NCI-H1092 treated with DMSO at 0.1 percent for 48 hours (cell line): Measurements from ENCODE around the gene ZBTB2.

Source experiments
- DNase-seq: peaks from one replicate; lab custom pipeline; 2025; lab: John Stamatoyannopoulos, UW

The ZBTB2 gene

DNA sequence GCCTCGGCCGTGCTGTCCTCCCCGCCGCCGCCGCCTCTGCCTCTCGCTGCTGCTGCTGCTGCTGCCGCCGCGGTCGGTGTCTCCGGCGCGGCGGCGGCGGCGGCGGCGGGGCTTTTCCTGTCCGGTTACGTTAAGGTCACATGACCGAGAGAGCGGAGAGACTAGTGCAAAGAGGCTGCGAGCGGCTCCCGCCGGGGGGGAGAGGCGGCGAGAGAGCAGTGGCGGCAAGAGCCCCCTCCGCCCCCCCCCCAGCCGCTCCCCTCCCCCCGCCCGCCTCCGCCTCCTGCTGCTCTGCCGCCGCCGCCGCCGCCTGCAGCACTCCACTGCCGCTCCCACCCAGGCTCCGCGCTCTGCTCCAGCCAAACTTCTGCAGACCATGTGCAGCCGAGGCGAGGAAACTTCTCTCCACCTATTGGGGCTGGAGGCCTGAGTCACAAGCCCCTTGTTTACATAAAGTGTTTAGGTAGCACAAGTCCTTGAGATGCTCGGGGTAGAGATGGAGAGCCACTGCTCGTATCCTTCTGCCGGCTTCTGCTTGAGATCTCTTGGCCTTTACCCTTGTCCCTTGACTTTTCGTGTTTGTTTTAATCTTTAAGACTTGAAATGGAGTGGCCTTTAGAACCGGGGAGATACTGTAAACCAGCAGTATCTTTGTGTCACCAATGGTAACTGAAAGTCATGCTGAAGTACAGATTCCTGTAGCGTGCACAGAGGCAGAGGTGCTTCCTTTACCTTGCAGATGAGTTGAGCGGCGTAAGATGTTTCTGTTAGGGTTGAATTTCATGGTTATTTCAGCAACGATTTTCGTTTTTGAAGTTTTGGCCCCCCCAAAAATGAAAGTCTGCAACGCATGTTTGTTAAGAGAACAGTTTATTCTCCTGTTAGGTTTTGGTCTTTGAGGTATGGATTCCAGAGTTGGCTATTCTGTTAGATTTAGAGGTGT lies at the start of gene ZBTB2:
ZBTB2 (minus strand) TSS at position 89 of the 943 bp plus-strand sequence. CDS start 17,922 bp downstream, outside the sequence.
- DNase-seq, result peak; percentile 53

DNA sequence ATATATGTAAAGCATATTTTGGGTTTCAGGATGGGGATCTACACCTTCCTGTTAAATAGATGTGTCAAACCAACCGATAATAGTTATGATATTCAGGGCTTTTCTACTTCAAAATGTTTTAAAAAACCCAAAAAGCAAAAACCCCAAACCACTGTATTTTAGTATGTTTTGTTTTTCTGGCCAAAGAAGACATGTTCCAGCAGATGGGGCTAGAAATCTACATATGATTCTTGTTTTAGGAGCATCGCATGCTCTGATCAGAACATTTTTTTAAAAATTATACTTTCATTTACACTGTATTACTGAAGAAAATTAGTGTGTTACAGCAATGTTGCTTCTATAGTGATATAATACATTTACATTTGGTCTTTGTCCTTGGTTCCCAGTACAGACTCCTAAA lies 49.6 kb upstream of the ZBTB2 start:
- DNase-seq, result no peak

- DNase-seq, result no peak
Measured at GRCh38 chr6:151440498-151440897, 49.1 kb upstream of the ZBTB2 start.

GRCh38 chr6:151437401-151437800 lies 46.0 kb upstream of the ZBTB2 start:
- DNase-seq, result no peak

DNA sequence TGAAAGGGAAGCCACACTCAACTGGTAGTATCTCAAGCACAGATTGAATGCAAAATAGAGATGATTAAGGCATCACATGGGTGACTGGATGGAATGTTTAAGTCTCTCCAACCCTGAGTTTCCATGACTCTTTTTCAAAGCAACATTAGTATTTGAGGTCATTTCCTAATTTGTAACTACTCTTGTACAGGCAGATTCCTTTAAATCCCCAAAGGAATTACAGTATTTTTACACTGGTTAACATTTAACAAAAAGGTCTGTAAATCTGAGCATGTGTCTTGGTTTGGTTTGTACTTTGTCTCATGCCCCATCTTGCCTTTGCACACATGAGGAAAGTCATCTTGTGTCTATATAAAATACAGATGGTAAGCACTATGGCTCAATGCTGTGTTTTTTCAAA lies 45.4 kb upstream of the ZBTB2 start:
- DNase-seq, result no peak

- DNase-seq, result no peak
Measured at GRCh38 chr6:151436300-151436699, 44.9 kb upstream of the ZBTB2 start.

DNA sequence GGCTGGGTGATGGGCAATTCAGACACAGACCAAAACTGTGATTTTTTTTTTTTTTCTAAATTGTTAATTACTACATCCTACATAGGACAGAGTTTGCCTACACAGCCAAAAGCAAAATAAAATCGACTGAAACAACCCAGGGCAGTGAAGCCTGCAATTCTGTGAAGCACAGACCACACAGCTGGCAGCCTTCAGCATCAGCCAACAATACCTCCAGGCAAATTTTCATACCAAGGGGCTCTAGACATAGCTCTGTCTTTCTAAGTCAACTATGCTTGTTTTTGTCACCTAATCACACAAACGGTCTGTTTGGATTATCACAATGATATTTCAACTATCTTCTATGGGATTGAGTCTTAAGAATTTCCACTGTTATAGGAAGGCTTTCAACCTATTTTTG lies 43.0 kb upstream of the ZBTB2 start:
- DNase-seq, result no peak

DNA sequence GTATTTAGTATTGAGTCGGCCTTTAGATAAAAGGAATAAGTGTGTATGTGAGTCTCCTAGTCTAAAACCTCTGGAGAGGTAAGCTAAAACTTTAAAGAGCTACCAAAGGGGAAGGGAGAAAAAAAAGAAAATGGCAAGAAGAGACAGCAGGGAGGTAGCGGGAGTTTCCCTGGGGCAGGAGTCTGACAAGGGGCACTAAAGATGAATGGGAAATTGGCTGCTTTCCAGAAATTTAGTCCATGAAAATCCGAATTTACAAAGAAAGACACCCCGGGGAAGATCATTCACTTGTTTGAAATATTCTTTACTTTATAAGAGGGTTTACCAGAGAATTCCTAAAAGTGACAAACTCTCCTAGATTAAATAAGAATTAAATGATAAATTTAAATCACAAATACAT lies 41.3 kb upstream of the ZBTB2 start:
- no peak for DNase-seq

GRCh38 chr6:151431337-151431736 lies 40.0 kb upstream of the ZBTB2 start:
- no peak for DNase-seq

- peak; percentile 4 for DNase-seq
Measured at GRCh38 chr6:151430886-151431285, 39.5 kb upstream of the ZBTB2 start.

GRCh38 chr6:151428093-151428735 lies 36.9 kb upstream of the ZBTB2 start:
- DNase-seq, result no peak

DNA sequence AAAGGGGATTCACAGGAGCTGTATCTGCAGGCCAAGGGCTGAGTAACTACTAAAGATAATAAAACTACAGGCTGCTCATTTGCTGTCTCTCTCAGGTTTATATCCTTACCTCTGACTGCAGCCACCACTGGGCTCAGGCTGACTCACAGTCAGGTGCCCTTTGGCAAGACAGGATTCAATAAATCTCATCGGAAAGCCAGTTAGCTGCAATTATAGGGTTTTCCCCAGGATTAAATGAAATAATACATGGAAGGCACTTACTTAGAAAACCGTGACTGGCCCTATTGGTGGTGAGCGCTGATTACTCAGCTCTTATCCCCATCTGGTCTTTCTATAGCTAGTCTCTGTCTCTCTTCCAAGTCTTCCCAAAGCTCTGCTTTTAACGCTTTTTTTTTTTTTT lies 34.2 kb upstream of the ZBTB2 start:
- DNase-seq, result no peak

- DNase-seq, result no peak
Measured at GRCh38 chr6:151422981-151423380, 31.6 kb upstream of the ZBTB2 start.

- DNase-seq, result no peak
Measured at GRCh38 chr6:151417477-151417876, 26.1 kb upstream of the ZBTB2 start.

DNA sequence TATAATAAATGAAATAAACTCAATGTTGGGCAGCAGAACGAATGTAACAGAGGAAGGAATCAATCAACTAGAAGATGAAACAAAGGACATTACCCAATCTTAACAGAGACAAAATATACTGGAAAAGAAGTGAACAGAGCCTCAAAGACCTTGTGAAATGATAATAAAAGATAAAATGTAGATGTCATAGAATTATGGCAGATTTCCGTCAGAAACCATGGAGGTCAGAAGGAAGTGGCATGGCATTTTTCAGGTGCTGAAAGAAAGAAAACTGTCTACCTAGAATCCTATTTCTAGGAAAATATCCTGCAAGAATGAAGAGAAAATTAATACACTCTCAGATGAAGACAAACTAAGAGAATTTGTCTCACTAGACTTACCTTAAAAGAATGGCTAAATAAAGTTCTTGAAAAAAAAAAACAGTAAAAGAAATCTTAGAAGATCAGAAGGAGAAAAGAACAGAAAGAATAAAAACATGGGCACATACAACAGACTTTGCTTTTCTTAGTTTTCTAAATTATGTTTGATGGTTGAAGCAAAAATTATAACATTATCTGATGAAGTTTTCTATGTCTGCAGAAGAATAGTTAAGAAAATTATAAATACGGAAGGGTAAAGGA lies 23.4 kb upstream of the ZBTB2 start:
- DNase-seq, result no peak

DNA sequence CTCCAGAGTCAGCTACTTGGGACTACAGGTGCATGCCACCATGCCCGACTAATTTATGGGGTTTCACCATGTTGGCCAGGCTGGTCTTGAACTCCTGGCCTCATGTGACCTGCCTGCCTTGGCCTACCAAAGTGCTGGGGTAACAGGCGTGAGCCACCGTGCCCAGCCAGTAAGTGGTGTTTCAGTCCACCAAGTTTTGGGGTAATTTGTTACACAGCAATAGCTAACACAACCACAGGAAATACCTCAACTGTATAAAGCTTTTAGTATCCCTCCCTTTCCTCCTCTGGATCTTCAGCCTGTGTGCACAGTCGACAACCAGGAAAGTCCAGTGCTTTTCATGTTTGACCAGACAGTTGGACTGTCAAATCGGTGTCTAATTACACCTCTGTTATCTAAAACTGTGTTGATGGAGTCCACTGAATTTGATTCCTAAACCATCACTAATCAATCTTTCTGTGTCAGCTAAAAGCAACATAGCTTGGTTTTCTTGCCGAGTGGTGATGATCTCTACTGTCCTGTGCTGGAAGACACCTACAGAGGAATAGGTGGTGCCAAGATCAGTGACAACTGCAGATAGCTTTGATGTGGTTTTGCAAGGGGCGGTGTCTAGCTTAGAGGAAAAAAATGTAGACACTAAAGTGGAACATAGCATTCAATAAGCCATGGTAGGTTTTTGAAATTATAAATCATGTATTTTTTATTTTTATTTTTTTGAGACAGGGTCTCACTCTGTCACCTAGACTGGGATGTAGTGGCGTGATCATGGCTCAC lies 22.2 kb upstream of the ZBTB2 start:
- no peak for DNase-seq

- DNase-seq, result no peak
Measured at GRCh38 chr6:151412909-151413308, 21.6 kb upstream of the ZBTB2 start.

DNA sequence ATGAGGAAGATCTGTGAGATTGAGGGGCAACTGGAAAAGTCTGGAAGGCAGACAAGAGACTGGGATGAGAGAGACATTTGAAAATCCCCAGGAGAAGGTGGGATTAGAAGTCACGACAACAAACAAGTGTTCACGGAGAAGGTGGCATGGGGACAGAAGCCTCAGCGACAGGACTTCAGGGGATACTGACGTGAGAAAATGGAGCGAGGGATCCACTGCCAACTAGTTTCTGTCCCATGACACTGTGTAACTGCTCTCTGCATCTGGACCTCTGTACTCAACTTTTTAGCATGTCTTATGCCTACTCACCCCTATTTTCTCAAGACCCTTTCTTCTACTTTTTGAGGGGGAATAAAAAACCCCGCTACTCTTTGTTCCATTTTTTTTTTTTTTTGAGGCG lies 18.3 kb upstream of the ZBTB2 start:
- DNase-seq, result no peak

DNA sequence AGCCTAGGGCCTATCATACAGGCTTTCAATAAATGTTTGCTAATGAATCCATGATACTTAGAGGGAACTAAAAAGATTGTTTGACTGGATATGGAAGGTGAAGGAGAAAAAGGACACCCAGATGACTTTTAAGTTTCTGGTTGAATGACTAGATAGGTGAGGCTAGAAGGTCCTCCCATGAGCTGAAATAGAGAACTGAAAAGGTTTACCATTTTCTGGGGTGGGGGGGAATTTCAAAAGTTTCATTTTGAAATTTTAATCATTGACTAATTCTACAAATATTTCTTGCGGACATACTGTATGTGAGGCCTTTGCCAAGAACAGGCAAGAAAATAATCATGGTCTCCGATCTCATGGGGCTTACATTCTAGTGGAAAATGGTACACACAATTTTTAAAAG lies 17.9 kb upstream of the ZBTB2 start:
- no peak for DNase-seq

DNA sequence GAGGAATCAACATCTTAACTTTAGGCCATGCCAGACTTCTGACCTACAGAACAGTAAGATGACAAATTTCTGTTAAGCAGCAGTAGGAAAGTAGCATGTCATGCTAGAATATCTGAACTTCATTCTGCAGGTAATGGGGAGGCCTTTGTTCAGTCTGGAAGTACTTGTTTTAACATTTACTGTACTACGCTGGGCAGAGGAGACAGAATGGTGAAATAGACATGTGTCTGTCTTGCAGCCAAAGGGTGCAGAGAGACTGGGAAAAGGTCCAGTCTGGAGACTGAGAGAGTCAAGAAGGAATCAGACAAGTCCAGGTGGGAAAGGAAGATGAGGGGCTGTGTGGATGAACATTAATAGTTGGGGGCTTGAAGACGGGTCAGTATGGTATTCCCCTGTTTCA lies 17.5 kb upstream of the ZBTB2 start:
- DNase-seq, result no peak

DNA sequence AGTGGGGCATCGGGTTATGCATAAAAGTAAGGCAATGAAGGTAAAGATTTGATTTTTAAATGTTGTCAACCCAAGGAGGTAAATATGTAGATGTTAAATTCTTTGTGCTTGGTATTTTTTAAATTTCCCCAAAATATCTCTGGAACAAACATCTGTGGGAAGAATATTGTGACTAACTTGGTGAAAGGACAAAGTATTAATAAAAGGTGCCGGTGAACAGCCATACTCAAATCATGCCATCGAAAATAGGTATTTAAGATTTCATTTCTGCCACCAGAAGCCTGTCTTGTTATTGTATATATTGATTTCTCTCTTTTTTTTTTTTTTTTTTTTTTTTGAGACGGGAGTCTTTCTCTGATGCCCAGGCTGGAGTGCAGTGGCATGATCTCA lies 12.6 kb upstream of the ZBTB2 start:
- no peak for DNase-seq

DNA sequence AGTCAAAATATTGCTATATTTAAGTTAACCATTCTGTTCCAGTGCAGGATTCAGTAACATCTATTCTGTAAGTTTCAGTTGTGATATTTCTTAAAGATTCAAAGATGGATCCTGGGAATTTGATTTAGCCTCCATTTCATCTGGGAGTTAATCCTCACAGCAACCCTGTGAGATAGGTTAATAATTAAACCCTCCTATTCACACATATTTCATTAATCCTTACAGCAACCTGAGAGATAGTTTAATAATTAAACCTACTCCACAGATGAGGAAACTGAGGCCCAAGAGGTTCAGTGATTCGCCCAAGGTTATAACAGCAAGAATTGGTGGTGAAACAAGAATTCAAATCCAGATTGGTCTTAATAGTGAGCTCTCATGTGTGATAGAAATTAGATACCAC lies 10.9 kb upstream of the ZBTB2 start:
- DNase-seq, result no peak
